Skeletal muscle tissue (tissue), 4 donors: ENCODE data around the gene COL8A2. TPM values are rescaled to one million over a fixed set of nuclear protein-coding genes. Genes with fewer than 3 reads are reported as not detected.

Source experiments
- H3K27ac ChIP-seq: one replicate; pipeline ENCODE4 v1.7.0; 2013; ENCODE audit warnings: mild to moderate bottlenecking, low read depth, low read length, inconsistent platforms
- H3K27me3 ChIP-seq, 3 donors: one replicate each; pipeline ENCODE4 v1.7.0; 2013; ENCODE audit warnings: low read length in 3 of 3; ENCODE audit not compliant: control insufficient read depth in 3 of 3, insufficient read depth in 3 of 3
- H3K36me3 ChIP-seq, 3 donors: one replicate each; pipeline ENCODE4 v1.7.0; 2013; ENCODE audit warnings: low read length in 3 of 3; ENCODE audit not compliant: control insufficient read depth in 3 of 3, insufficient read depth in 3 of 3
- H3K4me1 ChIP-seq, 3 donors: one replicate each; pipeline ENCODE4 v1.7.0; 2013; ENCODE audit warnings: low read length in 3 of 3, mild to moderate bottlenecking in 3 of 3; ENCODE audit not compliant: control insufficient read depth in 3 of 3, insufficient read depth in 3 of 3
- H3K4me3 ChIP-seq, 3 donors: one replicate each; pipeline ENCODE4 v1.7.0; 2013; ENCODE audit warnings: low read length in 3 of 3
- H3K9ac ChIP-seq, 3 donors: one replicate each; pipeline ENCODE4 v1.7.0; 2013; ENCODE audit warnings: low read length in 3 of 3, mild to moderate bottlenecking in 3 of 3, moderate library complexity in 2 of 3, low read depth in 1 of 3
- H3K9me3 ChIP-seq, 3 donors: one replicate each; pipeline ENCODE4 v1.7.0; 2013; ENCODE audit warnings: low read length in 3 of 3; ENCODE audit not compliant: control insufficient read depth in 3 of 3
- total RNA-seq: library from RNA; depleted of rRNA; stranded (reverse); fragments of >200 nt; gene quantifications from one replicate; pipeline ENCODE4 v1.2.3, GENCODE V29; 2014
- donor health status: Osteomylitis.

COL8A2 gene
- total RNA-seq, 1 donor from 2014 or later: 11.0 TPM

DNA sequence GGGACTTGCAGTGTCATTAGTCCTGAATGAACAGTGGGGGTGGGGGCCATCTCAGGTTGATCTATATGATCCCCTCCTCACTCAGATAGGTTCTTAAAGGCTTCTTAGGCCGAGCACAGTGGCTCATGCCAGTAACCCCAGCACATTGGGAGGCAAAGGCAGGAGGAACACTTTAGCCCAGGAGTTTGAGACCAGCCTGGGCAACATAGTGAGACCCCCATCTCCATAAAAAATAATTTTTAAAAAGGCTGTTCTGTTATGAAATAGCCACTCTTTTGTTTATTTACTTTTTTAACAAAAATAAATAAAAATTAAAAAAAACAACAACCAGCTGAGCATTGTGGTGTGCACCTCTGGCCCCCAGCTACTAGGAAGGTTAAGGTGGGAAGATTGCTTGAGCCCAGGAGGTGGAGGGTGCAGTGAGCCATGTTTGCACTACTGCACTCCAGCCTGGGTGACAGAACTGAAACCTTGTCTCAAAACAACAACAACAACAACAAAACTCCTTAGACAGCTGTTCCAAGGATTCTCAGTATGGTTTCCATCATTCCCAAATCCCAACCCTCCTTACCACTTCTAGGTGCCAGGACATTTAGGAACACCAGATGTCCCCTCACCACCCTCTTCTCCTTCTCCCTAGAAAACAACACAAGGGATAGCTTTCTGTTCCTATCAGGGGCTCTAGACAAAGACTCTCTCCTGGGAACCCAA, 26.3 kb upstream of the COL8A2 start:
- Histone ChIP-seq H3K4me1 (peaks cover 51 to 71% (median 57%) of the 10 kb centered on the region in 3 donors), H3K27me3 (no peaks in the 10 kb centered on the region), H3K4me3 (peak overlapping the region; percentile 15 to 56 (median 45))

DNA sequence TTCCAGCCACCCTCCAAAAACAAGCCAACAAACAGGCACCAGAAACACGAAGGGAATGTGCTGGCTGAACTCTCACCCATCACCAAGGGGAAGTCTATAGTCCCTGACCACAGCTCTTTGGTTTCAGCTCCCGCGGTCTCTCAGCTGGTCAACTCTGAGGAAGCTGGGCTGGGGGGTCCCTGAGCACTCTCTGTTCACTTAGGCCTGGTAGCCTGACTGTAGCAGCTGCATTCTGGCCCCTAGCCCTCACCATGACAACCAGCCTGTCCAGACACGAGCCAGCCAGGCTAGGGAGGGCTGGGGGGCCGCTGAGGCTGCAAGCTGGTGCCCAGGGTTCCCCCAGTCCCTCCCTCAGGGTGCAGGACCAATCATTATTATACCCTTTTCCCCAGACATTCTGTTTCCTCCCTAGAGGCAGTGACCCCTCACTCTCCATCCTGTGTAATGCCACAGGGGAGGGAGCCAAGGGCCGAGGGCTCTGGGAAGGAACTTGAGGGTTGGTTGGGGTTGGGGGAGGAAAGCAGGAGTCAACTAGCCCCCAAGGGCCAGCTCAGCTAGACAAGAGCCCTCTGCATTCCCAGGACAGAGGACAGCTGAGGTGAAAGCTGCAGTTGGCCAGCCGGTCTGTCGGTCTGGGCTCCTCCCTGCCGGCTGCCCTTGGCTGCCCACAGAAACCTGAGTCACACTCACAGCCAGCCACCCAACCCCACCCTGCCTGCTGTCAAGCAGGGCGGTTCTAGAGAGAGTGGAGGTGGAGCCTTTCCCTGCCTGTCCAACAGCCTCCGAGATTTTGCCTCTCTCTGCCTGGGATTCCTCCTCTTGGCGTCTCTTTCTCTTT, 25.5 kb upstream of the COL8A2 start:
- H3K27me3 ChIP-seq: no peaks in the 10 kb centered on the region
- peaks cover 51 to 70% (median 57%) of the 10 kb centered on the region in 3 donors for H3K4me1 ChIP-seq
- peaks cover 0 to 4% (median 0%) of the 10 kb centered on the region in 3 donors for H3K36me3 ChIP-seq
- peak overlapping the region; percentile 74 to 94 (median 83) for H3K9ac ChIP-seq
- H3K9me3 ChIP-seq: no peaks in the 10 kb centered on the region
- peak overlapping the region; percentile 96 for H3K27ac ChIP-seq
- H3K4me3 ChIP-seq: peak overlapping the region; percentile 45 to 63 (median 56)

More for the DNA sequence above, 26.3 kb upstream of the COL8A2 start:
- Histone ChIP-seq H3K9me3 (no peaks in the 10 kb centered on the region), H3K9ac (peak overlapping the region; percentile 72 to 94 (median 83)), H3K27ac (peak overlapping the region; percentile 96), H3K36me3 (peaks cover 0 to 4% (median 0%) of the 10 kb centered on the region in 3 donors)

DNA sequence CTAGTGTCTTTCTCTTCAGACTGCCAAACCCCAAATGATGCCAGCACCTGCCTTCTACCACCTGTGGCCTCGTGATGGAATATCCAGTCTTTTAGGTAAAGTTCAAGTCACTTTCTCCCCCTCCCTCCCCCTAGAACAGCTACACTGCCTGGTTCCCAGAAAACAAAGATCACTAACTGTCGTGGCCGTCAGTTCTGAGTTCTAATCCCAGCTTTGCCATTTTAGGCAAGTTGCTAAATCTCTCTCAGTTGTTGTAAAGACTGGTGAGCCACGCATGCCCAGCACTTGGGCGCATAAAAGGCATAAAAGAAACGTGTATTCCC, 24.9 kb upstream of the COL8A2 start:
- Histone ChIP-seq H3K4me3 (peak overlapping the region; percentile 2 to 63 (median 56)), H3K27ac (peak overlapping the region; percentile 96), H3K36me3 (peaks cover 0 to 4% (median 0%) of the 10 kb centered on the region in 3 donors), H3K27me3 (no peaks in the 10 kb centered on the region), H3K9me3 (no peaks in the 10 kb centered on the region), H3K4me1 (peaks cover 48 to 64% (median 52%) of the 10 kb centered on the region in 3 donors), H3K9ac (peak overlapping the region; percentile 74 to 94 (median 83))

GRCh38 chr1:36149237-36149972, 24.4 kb upstream of the COL8A2 start, which contains the start of gene TRAPPC3:
TSS of gene TRAPPC3 (minus strand) at chr1:36149486. CDS start at chr1:36149378, 108 bp downstream.
- Histone ChIP-seq H3K36me3 (peaks cover 0 to 4% (median 0%) of the 10 kb centered on the region in 3 donors), H3K4me1 (peaks cover 45 to 59% (median 47%) of the 10 kb centered on the region in 3 donors), H3K4me3 (peak within 1 kb of the TSS; percentile 92 to 93 (median 92)), H3K9me3 (no peaks in the 10 kb centered on the region), H3K27ac (peak within 1 kb of the TSS; percentile 96), H3K9ac (peak within 1 kb of the TSS; percentile 92 to 94 (median 94)), H3K27me3 (no peaks in the 10 kb centered on the region)

DNA sequence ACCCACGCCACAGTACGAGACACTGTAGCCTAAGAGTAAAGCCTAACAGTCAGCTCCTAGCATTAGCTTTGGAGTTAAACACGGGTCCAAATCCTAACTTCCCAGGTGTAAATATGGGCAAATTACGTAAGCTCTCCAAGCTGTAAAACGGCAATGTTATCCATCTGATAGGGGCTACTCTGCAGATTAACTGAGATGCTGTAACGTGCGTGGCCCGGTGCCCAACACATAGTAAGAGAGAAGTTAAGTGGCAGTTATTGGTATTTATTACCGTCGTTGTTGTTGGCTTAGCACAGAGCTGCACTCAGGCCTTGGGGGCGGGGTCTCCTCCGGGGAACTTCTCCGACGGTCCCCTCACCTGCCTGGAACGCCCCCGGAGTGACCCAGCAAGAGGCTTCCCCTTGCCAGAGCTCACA, 23.8 kb upstream of the COL8A2 start:
- H3K9me3 ChIP-seq: no peaks in the 10 kb centered on the region
- peak overlapping the region; percentile 96 for H3K27ac ChIP-seq
- H3K27me3 ChIP-seq: no peaks in the 10 kb centered on the region
- peak overlapping the region; percentile 92 to 93 (median 92) for H3K4me3 ChIP-seq
- peaks cover 0 to 4% (median 0%) of the 10 kb centered on the region in 3 donors for H3K36me3 ChIP-seq
- peaks cover 45 to 55% (median 46%) of the 10 kb centered on the region in 3 donors for H3K4me1 ChIP-seq
- peak overlapping the region; percentile 92 to 94 (median 94) for H3K9ac ChIP-seq

DNA sequence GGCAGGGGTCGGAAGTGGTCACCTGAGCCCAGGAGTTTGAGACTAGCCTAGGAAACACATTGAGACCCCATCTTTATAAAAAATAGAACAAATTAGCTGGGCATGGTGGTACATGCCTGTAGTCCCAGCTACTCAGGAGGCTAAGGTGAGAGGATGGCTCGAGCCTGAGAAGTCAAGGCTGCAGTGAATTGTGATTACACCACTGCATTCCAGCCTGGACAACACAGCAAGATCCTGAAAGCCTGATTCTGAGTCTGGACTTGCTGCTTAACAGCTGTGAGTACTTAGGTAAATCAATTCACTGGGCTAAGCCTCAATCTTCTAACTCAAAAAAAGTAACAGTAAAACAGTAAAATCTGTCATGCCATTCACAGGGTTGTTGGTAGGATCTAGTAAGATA, 19.4 kb upstream of the COL8A2 start:
- no peaks in the 10 kb centered on the region for H3K9me3 ChIP-seq

GRCh38 chr1:36143424-36143823, 18.4 kb upstream of the COL8A2 start:
- H3K36me3 ChIP-seq: peaks cover 5 to 8% (median 6%) of the 10 kb centered on the region in 3 donors
- no peak overlapping the region for H3K4me3 ChIP-seq
- no peak overlapping the region for H3K9ac ChIP-seq
- H3K27me3 ChIP-seq: no peaks in the 10 kb centered on the region
- peak overlapping the region; percentile 23 for H3K27ac ChIP-seq
- H3K9me3 ChIP-seq: no peaks in the 10 kb centered on the region
- H3K4me1 ChIP-seq: peaks cover 10 to 36% (median 34%) of the 10 kb centered on the region in 3 donors

More for the DNA sequence above, 19.4 kb upstream of the COL8A2 start:
- no peak overlapping the region for H3K9ac ChIP-seq
- H3K4me1 ChIP-seq: peaks cover 15 to 39% (median 39%) of the 10 kb centered on the region in 3 donors
- H3K27me3 ChIP-seq: no peaks in the 10 kb centered on the region
- H3K36me3 ChIP-seq: peaks cover 3 to 6% (median 5%) of the 10 kb centered on the region in 3 donors
- H3K4me3 ChIP-seq: no peak overlapping the region
- no peak overlapping the region for H3K27ac ChIP-seq

- H3K27ac ChIP-seq: no peak overlapping the region
Measured at GRCh38 chr1:36142121-36142520, 17.1 kb upstream of the COL8A2 start.

DNA sequence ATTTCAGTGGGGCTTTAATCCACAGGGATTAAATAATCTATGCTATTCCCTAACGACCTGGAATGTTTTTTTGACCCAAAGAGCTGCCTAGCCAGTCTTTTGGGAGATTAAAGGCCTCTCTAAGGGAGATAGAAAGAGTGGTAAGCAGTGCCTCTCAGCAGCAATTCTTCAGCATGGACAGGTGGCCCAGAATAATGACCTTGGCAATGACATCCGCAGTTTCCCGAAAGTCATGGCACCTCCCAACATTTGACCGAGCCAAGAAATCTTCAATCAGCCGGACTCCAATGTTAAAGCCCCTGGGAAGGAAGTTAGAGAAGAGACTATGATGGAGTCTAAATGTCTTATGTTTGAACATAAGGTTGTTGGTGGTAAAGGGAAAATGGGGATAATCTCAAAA, 14.5 kb upstream of the COL8A2 start:
- Histone ChIP-seq H3K4me3 (no peak overlapping the region), H3K36me3 (peaks cover 12 to 23% (median 22%) of the 10 kb centered on the region in 3 donors), H3K4me1 (peaks cover 29 to 50% (median 46%) of the 10 kb centered on the region in 3 donors), H3K27ac (peak overlapping the region; percentile 3), H3K27me3 (no peaks in the 10 kb centered on the region), H3K9me3 (no peaks in the 10 kb centered on the region), H3K9ac (peak overlapping the region in 1 of 3 donors; percentile 5)

More at GRCh38 chr1:36142121-36142520, 17.1 kb upstream of the COL8A2 start:
- H3K9ac ChIP-seq: no peak overlapping the region
- no peaks in the 10 kb centered on the region for H3K27me3 ChIP-seq
- no peaks in the 10 kb centered on the region for H3K9me3 ChIP-seq
- H3K36me3 ChIP-seq: peaks cover 12 to 20% (median 19%) of the 10 kb centered on the region in 3 donors
- H3K4me1 ChIP-seq: peaks cover 9 to 29% (median 26%) of the 10 kb centered on the region in 3 donors
- no peak overlapping the region for H3K4me3 ChIP-seq
